Measurements from ENCODE around the gene PFDN4.
"Not testable (repeated sequence)": the region's sequence is repeated elsewhere in the genome, so short reads cannot be mapped to it uniquely, and the experiment has no call there.

Gene PFDN4

DNA sequence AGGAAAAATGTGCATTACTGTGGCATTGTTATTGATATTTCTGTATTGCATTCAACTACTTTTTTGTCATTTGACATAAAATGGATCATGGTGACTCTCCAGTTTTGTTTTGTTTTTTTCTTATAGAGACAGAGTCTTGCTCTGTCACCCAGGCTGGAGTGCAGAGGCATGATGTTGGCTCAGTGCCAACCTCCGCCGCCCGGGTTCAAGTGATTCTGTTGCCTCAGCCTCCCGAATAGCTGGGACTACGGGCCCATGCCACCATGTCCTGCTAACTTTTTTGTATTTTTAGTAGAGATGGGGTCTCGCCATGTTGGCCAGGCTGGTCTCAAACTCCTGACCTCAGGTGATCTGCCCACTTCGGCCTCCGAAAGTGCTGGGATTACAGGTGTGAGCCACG is 16.8 kb downstream of the PFDN4 start:
- not testable (repeated sequence) for FAIRE-seq

DNA sequence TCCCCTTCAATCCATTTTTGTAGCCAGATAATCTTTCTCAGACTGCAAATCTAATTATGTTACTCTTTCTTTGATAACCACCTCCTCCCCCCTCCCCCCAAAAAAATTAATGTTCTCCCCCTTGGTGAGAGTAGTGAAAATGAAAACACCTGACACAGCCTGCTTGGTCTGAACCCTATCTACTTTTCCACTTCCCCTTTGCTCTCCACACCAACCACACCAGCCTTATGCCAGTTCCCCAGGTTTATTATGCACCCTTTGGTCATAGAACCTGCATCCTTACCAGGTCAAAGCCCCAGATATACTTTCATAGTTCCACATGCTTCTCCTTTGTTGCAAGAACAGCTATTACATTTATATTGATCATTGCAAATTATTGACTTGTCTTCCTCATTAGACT is 19.4 kb downstream of the PFDN4 start:
- FAIRE-seq: no peak

DNA sequence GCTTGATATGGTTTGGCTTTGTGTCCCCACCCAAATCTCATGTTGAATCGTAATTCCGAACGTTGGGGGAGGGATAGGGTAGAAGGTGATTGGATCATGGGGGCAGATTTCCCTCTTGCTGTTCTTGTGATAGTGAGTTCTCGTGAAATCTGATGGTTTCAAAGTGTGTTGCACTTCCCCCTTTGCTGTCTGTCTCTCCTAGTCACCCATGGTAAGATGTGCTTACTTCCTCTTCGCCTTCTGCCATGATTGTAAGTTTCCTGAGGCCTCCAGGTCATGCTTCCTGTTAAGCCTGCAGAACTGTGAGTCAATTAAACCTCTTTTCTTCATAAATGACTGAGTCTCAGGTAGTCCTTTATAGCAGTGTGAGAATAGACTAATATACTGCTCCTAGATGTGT is 19.9 kb downstream of the PFDN4 start:
- FAIRE-seq: no peak

DNA sequence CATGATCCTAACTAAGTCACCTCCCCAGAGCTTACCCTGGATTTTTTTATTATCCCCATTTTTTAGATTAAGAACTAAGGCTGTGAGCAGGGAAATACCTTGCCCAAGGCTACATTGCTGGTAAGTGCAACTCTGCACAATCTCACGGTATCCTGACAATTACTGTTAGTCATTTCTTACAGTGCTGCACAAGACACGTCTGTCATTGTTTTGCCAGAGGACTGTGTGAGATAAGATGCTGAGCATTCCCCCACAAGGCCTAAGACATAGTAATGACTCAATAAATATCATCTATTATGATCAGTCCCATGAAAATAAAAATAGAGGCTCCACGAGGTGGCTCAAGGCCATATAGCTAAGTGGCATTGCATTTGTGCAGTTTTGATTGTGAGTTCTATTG is 21.0 kb downstream of the PFDN4 start:
- FAIRE-seq: no peak

DNA sequence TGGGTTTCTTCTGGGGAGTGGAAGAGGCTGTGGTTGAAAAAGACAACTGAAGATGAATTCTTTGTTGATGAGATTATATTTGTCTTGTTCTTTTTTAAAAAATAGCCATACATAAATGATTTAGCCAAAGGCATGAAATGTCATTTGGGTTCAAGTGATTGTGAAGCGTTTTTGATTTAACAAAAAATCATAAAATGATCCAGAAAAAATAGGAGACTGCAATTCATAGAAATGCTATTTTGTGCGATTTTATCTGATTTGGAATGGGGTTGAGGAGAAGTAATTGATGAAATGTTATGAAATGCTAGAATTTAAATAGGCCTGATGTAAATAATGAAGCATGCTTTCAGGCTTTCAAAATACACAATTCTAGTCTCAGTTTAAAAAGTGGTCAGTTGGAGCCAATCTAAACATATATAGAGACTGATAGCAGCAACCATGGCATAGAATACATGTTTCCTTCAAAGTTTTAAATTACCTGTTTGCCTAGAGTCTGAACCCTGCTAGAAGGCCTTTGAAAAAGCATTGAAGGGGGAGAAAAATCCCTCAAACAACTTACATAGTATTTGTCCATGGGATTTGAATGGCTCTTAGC is 21.8 kb downstream of the PFDN4 start:
- no peak for FAIRE-seq

DNA sequence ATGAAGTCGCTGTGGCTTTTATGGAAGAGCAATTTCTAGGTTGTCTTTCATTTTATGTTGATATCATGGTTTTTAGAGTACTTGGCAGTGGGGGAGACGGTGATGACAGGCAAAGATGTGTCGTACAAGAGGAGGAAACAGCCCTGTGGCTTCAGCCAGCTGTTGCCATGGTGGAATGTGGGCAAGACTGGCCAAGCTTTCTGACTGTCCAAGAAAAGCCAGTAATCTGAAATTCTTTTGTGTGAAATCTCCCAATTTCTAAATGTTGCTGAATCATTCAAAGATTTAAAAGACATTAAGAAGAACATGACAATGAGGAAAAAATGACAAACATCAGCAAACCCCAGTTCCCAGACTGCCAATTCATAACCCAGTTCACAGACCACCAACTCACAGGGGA is 23.1 kb downstream of the PFDN4 start:
- no peak for FAIRE-seq

DNA sequence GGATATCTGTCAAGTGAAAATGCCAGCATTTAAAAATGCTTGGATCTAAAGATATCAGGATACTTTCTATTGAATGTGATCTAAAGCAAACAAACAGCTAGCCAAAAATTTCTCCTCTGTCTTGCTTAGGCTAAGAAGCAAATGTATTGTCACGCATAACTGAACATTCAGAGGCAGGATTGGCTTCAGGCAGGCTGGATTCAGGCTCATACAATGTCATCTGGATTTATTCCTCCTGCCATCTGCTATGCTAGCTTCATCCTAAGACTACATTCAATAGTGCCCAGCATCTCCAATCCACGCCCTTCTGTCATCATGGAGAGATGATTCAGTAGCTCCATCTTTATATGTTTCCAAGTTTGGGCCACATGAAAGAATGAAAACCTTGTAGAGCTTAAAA is 27.1 kb downstream of the PFDN4 start:
- no peak for FAIRE-seq

DNA sequence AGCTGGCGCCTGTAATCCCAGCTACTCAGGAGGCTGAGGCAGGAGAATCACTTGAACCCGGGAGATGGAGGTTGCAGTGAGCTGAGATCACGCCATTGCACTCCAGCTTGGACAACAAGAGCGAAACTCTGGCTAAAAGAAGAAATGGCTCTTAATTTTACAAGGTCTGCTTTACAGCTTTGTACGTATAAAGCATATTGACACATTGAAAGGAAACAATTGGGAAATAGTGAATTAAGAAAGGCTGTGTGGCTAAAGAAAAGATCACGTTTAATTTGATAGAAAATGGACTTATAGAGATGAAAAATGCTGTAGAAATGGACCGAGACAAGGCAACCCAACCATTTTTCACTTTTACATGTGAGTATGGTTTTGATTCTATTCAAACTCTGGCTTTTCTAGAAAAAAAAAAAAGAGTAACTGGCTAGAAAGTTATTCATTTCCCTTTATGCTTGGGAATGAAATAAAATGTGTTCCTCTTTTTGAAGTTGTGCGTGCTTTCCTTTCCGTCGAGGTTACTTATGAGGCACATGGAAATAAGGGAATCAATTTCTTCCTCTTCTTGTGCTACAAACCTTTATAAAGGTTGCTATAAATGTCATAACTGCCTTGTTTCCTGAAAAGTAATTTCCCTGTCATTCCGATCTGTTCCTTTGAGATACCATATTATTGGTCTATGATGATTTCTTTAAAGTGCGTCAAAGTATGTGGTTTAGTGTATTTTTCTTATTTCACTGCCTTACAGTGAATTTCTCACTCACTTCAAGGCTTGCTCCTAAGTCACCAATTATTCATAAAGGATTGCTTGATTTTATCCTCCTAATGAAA is 29.4 kb downstream of the PFDN4 start:
- no peak for FAIRE-seq

DNA sequence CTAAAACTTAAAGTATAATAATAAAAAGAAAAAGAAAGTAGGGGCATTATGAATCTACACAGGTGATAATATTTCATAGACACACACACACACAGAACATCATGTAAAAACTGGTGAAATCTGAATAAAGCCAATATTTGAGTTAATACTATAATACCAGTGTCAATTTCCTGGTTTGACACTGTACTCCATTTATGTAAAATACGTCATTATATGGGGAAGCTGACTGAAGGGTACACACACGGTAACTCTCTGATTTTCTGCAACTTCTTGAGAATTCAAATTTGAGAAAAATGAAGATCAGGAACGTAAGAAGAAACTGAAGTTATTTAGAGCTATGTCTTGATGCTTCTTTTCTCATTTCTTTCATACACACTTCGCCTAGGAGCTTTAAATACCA is 36.2 kb downstream of the PFDN4 start:
- FAIRE-seq: no peak

DNA sequence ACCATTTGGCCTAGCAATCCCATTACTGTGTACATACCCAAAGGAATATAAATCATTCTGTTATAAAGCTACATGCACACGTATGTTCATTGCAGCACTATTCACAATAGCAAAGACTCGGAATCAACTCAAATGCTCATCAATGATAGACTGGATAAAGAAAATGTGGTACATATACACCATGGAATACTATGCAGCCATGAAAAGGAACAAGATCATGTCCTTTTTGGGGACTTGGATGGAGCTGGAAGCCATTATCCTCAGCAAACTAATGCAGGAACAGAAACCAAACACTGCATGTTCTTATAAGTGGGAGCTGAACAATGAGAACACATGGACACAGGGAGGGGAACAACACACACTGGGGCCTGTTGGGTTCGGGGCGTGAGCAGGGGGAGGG is 40.8 kb downstream of the PFDN4 start:
- FAIRE-seq: not testable (repeated sequence)

DNA sequence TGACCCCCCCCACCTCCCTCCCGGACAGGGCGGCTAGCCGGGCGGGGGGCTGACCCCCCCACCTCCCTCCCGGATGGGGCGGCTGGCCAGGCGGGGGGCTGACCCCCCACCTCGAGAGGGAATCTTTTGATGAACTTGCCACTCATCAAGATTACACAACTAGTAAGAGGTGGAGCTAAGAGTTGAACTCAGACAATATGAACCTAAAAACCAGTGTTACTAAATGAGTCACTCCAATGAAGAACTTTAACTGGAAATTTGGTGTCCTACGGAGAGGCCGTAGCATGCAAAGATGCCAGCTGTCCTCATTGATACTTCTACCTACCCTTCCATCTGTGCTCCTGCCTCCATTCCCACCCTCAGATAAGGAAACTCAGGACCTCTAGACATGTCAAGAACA is 42.8 kb downstream of the PFDN4 start:
- FAIRE-seq: no peak

DNA sequence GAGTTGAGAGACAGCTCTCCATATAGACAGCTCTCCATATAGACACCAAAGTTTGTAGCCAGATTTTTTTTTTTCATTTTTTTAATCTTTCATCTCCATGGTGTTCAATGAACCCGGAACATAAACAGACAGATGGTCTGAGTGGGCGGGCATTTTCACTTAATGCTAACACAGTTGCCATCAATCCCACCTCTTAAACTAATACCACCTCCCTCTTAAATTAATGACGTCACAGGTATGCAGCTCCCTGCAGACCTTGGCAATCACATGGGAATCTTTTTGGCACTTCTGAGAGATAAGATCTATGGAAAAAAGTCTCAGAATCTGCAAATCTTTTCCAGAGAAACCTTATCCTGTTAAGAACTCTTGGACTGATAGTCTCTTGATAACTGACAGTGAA is 43.2 kb downstream of the PFDN4 start:
- no peak for FAIRE-seq

DNA sequence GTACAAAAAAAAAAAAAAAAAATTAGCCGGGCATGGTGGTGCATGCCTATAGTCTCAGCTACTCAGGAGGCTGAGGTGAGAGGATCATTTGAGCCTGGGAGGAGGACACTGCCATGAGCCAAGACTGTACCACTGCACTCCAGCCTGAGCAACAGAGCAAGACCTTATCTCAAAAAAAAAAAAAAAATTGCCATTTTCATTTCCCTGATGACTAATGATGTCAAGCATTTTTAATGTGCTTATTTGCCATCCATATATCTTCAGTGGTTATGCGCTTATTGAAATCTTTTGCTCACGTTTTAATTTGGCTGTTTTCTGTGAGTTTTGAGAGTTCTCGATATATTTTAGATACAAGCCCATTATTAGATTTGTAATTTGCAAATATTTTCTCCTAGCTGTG is 46.7 kb downstream of the PFDN4 start:
- FAIRE-seq: no peak

DNA sequence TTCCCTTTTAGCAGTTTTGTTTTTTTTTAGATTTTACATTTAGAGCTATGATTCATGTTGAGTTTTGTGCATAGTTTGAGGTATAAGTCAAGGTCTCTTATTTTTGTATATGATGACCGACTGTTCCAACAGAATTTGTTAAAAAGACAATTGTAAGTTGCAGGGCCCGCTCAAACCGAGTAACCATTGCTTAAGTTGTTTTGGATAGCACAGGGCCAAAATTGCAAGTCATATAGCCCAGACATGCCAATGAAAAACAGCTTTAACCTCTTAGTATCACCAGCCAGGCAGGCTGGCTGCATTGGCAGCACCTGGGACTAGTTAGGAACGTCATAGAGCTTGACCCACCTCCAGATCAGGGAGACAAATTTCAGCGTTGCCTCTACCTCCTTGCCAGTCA is 47.3 kb downstream of the PFDN4 start:
- FAIRE-seq: no peak

DNA sequence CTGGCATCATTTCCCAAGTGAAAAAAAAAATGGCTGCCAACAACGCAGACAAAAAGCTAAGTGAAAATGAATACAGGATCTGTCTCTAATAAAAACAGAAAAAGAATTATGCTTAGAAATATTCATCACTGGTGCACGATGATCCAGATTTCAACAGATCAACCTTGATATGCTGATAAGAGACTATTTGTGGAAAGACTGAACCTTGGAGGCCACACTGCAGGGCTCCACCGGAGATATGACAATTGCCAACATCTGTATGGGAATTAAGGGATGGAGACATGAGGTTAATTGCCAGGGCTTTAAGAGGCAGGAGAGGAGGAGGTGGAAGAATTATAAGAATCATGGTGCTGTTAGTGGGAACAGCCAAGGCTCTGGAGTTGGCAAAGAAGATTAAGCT is 48.3 kb downstream of the PFDN4 start:
- no peak for FAIRE-seq

DNA sequence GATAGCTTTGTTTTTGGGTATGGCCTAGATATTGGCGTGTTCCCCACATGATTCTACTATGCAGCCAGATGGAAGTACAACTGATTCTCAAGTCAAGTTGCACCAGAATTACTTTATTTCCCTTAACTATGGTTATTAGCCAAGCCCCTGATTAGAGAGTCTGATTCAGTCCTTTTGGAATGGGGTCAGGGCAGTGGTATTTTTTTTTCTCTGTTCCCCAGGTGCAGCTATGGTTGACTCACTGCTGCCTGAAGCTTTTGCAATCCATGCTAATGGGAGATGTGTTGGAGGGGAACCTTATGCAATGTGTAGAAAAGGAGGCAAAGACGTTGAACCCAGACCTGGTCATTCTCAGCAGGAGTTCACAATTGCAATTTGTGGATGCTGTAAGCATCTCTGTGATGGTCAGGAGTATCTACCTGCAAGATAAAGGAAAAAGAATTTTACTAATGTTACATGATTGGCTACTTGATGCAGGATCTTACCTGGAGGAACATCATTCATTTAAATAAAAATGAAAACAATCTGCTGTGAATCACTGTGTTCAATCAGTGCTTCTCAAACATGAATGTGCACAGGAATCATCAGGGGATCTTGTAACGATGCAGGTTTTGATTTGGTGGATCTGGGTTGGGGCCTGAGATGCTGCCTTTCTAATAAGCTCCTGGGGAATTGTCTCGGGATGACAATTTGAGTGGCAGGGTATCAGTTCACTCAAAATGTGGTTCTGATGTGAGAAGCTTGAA is 49.4 kb downstream of the PFDN4 start:
- FAIRE-seq: no peak

DNA sequence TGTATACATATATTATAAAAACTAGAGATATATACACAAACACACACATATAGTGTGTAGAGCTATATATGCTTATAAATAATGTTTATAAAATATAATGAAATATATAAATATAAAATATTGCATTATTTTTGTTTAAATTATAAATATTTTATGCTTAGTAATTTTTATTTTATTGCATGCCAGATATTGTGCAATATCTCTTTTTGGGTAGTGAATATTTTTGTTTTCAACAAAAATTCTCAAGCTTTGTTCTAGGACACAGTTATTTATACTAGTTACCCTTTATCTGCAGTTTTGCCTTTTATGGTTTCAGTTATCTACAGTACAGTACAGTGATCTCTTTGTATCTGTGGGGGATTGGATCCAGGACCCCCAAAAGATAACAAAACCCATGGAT is 52.2 kb downstream of the PFDN4 start:
- peak; percentile 65 for FAIRE-seq

DNA sequence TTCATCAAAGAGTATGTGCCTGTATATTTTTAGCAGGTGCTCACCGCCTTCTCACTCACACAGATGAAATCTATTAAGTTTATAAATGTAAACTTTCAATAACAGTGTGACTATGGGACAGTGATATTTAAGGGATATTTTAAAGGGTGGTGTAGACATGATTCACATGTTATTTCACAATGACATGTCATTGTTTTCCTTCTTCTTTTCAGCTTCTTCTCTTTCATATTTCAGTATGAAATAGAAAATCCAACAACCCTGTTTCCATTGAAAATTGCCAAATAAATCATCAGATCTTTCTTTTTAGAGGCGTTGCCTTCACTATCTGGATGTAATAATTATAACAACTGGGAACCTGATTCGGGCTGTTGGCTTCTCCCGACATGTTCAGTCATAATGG is 54.8 kb downstream of the PFDN4 start:
- FAIRE-seq: no peak

DNA sequence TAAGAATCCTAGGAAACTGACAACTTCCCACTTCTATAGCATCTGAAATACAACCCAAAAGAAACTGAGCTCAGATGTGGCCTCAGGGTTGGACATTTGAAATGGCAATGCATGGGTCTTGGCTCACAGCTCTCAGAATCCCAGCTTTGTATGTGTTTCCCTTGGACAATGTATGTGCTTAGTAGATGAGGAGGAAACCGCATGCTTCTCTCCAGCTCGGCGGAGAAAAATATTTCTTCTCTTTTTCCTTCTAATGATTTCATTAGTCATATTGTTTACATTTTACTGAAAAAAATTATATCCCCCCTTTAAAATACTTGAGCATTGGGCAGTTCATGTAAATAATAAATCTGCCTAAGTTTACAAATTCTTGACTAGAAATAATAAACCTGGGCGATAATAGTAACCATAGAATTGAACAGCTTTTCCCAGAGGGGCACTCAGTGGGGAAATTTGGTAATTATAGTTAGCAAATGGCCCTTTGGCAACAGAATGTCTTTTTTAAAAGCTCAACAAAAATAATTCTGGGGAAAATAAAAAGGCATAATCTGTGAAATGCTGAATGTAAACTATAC is 55.3 kb downstream of the PFDN4 start:
- peak; percentile 70 for FAIRE-seq

DNA sequence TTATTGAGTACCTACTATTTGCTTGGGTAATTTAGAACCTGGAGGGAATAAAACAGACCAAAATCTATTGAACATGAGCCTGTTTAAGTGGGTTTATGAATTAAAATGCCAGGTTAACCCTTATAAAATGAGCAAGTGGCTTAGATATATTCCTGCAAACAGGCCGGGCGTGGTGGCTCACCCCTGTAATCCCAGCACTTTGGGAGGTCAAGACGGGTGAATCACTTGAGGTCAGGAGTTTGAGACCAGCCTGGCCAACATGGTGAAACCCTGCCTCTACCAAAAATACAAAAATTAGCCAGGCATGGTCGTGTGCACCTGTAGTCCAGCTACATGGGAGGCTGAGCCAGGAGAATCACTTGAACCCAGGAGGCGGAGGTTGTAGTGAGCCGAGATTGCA is 57.9 kb downstream of the PFDN4 start:
- not testable (repeated sequence) for FAIRE-seq

DNA sequence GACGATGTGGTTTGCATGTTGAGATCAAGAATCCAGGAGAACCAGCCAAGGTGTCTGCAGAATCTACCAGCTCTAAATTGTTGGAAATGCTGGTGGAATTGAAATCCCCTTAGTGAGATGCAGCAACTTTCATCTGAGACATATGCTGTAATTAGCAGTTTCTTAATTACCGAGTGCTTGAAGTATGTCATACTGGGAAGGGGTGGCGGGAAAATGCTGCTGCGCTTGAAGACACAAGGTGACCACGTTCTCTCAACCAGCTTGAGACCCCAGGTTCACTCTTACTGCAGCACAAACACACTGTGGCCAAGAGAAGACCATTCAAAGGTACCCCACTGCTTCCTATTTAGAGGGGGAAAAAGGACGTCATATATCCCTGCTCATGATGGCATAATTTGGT is 59.0 kb downstream of the PFDN4 start:
- FAIRE-seq: no peak

DNA sequence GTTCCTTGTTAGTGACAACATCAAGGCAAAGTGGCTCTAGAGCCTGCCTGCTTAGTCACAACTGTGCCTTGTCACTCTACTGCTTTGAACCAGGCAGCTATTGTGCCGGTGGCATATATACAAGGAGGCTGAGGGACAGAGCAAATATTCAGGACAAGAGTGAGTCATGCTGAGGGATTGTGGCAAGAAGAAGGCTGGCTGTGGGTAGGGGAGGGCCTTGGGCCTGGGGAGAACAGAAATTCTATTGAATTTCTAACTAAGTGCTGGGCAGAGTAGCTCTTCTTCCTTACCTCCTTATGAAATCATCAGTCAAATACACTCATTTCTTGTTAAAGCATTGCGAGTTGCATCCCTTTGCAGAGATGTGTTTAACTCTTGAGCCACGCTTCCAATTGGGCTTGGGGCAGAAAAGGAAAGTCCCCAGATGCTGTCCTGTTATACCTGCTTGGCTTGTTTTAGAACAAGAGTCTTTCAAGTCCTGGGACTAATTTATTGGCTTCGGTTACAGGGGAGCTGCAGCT is 59.7 kb downstream of the PFDN4 start:
- FAIRE-seq: no peak

DNA sequence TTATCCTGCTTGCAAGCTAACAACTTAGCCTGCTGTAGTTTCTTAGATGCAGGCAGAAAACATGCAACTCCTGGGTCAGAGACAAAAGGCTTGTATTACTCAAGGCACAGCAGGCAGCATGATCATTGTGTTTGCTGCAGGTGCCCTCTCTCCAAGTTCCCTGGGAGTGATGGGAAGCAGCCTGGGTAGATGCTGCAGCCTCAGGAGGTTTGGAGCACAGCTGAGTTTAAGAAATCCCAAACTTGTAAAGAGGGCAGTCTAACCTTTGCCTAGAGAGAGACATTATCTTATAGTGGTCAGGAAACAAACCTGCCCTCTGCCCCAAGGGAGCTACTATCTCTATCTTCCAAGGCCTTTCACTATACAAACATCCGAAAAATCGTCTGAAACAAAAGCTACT is 61.1 kb downstream of the PFDN4 start:
- no peak for FAIRE-seq

All from endometrium (tissue), 2 donors.